Keratinocyte (primary cell): ENCODE results near the gene PACSIN2. TPM values are rescaled to one million over a fixed set of nuclear protein-coding genes. Genes with fewer than 3 reads are reported as not detected.
A peak's percentile ranks its signal among the peaks of the same experiment; 100 is the strongest.

Experiments used
- DNase-seq: peaks from one replicate; pipeline ENCODE4 v3.0.0-alpha.2; 2011; ENCODE audit warnings: low read depth, missing footprints, low spot score
- FAIRE-seq: peaks from 2 replicates; lab custom pipeline; 2011; peaks lifted over from hg19 to GRCh38; lab: Jason Lieb, UNC
- H2AFZ ChIP-seq: 2 replicates; pipeline ENCODE4 v1.6.0; 2012; ENCODE audit warnings: low read length, control low read depth, inconsistent platforms; ENCODE audit not compliant: control insufficient read depth
- H3K27ac ChIP-seq: 2 replicates; pipeline ENCODE4 v1.5.1; 2011; ENCODE audit warnings: low read length; ENCODE audit not compliant: control insufficient read depth, insufficient read depth
- H3K27me3 ChIP-seq: 3 replicates; pipeline ENCODE4 v1.6.0; 2011; ENCODE audit warnings: low read length; ENCODE audit not compliant: control insufficient read depth, insufficient read depth; ENCODE audit errors: extremely low read depth
- H3K36me3 ChIP-seq, 2 experiments: 2 replicates in 1 of 2; 3 replicates in 1 of 2; pipeline ENCODE4 v1.5.1; 2011; ENCODE audit warnings: low read length in 2 of 2, mild to moderate bottlenecking in 1 of 2; ENCODE audit not compliant: control insufficient read depth in 2 of 2, insufficient read depth in 2 of 2; ENCODE audit errors: extremely low read depth in 1 of 2
- H3K4me1 ChIP-seq: 3 replicates; pipeline ENCODE4 v1.5.1; 2011; ENCODE audit warnings: low read length; ENCODE audit not compliant: control insufficient read depth, insufficient read depth; ENCODE audit errors: extremely low read depth
- H3K4me2 ChIP-seq: 3 replicates; pipeline ENCODE4 v1.6.0; 2011; ENCODE audit warnings: low read depth, low read length; ENCODE audit not compliant: control insufficient read depth, insufficient read depth; ENCODE audit errors: extremely low read depth
- H3K4me3 ChIP-seq, 3 experiments: fragments of 200-600 bp in 1 of 3; sonication (generic) in 1 of 3; 2 replicates in 2 of 3; 3 replicates in 1 of 3; pipeline ENCODE4 v1.5.1; 2011 to 2016; ENCODE audit warnings: low read length in 3 of 3, mild to moderate bottlenecking in 3 of 3, control low read depth in 2 of 3, inconsistent platforms in 1 of 3, low read depth in 1 of 3, mixed read lengths in 1 of 3, mixed run types in 1 of 3, moderate library complexity in 1 of 3; ENCODE audit not compliant: control insufficient read depth in 2 of 3, insufficient read depth in 2 of 3; ENCODE audit errors: extremely low read depth in 1 of 3
- H3K79me2 ChIP-seq: 2 replicates; pipeline ENCODE4 v1.6.0; 2012; ENCODE audit warnings: low read length; ENCODE audit not compliant: control insufficient read depth, insufficient read depth
- H3K9ac ChIP-seq: 3 replicates; pipeline ENCODE4 v1.6.0; 2011; ENCODE audit warnings: low read length; ENCODE audit not compliant: control insufficient read depth, insufficient read depth; ENCODE audit errors: extremely low read depth
- H3K9me1 ChIP-seq: 3 replicates; pipeline ENCODE4 v1.6.0; 2011; ENCODE audit warnings: low read length; ENCODE audit not compliant: control insufficient read depth, insufficient read depth; ENCODE audit errors: extremely low read depth
- H3K9me3 ChIP-seq: 2 replicates; pipeline ENCODE4 v1.5.1; 2012; ENCODE audit warnings: low read depth, low read length; ENCODE audit not compliant: control insufficient read depth
- H4K20me1 ChIP-seq: 3 replicates; pipeline ENCODE4 v1.6.0; 2011; ENCODE audit warnings: low read length; ENCODE audit not compliant: control insufficient read depth, insufficient read depth; ENCODE audit errors: extremely low read depth
- CTCF ChIP-seq, 3 experiments: IDR thresholded peaks in 1 of 3; conservative IDR thresholded peaks in 1 of 3; optimal IDR thresholded peaks in 1 of 3; 2 replicates in 2 of 3; 3 replicates in 1 of 3; pipeline versions ENCODE3 to v1.5.1; 2011; ENCODE audit warnings: low read length in 3 of 3, mild to moderate bottlenecking in 3 of 3, moderate library complexity in 2 of 3, control low read depth in 1 of 3, inconsistent platforms in 1 of 3; ENCODE audit not compliant: insufficient read depth in 2 of 3; ENCODE audit errors: extremely low read depth in 1 of 3
- EZH2 ChIP-seq: IDR thresholded peaks from one replicate; pipeline ENCODE4 v1.6.1; 2012; ENCODE audit warnings: inconsistent platforms, mild to moderate bottlenecking, low read length, moderate library complexity
- dilution Hi-C: fragments of 300-500 bp; cut with MboI; formaldehyde crosslinking; loops from one replicate; pipeline ENCODE4 v1.7.0; 2020; ENCODE audit warnings: low sequenced_read_pairs; ENCODE audit not compliant: extremely low pct_ligation_motif_present
- polyA plus RNA-seq, 5 experiments: library from polyadenylated mRNA; depleted of rRNA in 3 of 5; stranded (reverse) in 3 of 5; stranded (forward) in 1 of 5; unstranded in 1 of 5; fragments of >200 nt; gene quantifications; 1 replicate in 1 of 5; 2 replicates in 3 of 5; 3 replicates in 1 of 5; pipeline versions ENCODE4 v1.2.1 to v1.2.3, GENCODE V29; 2011 to 2012; ENCODE audit warnings: missing spikeins in 2 of 5, low read depth in 1 of 5, low replicate concordance in 1 of 5

The PACSIN2 gene
- polyA plus RNA-seq, 1 donor (not counting 4 experiments of a cell fraction or from before 2014, with no cell fraction given) = 55.5 TPM

DNA sequence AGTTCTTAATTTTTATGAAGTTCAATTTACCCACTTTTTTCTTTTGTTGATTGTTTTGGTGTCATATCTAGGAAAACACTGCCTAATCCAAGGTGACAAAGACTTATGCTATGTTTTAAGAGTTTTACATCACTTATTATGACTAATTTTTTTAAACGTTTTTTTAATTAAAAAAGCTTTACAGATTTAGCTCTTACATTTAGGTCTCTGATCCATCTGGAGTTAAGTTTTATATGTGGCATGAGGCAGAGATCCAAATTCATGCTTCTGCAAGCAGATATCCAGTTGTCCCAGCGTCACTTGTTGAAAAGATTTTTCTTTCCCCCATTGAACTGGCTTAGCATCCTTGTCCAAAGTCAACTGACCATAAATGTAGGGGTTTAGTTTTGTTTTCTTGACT, 72.6 kb downstream of the PACSIN2 start:
- Histone ChIP-seq H3K36me3 (peaks cover 1 to 8% of the 10 kb centered on the region in 2 experiments), H3K9me3 (no peaks in the 10 kb centered on the region), H3K9ac (no peak overlapping the region), H4K20me1 (peaks cover 6% of the 10 kb centered on the region), H3K9me1 (peaks cover 5% of the 10 kb centered on the region), H3K4me1 (peaks cover 47% of the 10 kb centered on the region), H2AFZ (no peak overlapping the region), H3K27ac (no peak overlapping the region), H3K4me2 (no peak overlapping the region), H3K4me3 (no peak overlapping the region), H3K27me3 (no peaks in the 10 kb centered on the region), H3K79me2 (peaks cover 58% of the 10 kb centered on the region)
- TF ChIP-seq CTCF (optimal IDR thresholded peaks at IDR 0.05 in 1 of 3, IDR thresholded peaks at IDR 0.05 in 1 of 3, conservative IDR thresholded peaks at IDR 0.05 in 1 of 3; ENCODE audit: extremely low read depth in 1 of 3, insufficient read depth in 2 of 3, low read length in 3 of 3) = no peak
- no peak for TF ChIP-seq EZH2
- DNase-seq = no peak
- no peak for FAIRE-seq
- dilution Hi-C loops = no loop called here

GRCh38 chr22:42939941-42940653, 74.9 kb downstream of the PACSIN2 start:
- Histone ChIP-seq H3K9me3 (no peaks in the 10 kb centered on the region), H3K36me3 (no peaks in the 10 kb centered on the region), H2AFZ (no peak overlapping the region), H3K79me2 (peaks cover 55% of the 10 kb centered on the region), H3K27ac (peak overlapping the region; percentile 61), H3K9me1 (peaks cover 5% of the 10 kb centered on the region), H3K27me3 (no peaks in the 10 kb centered on the region), H4K20me1 (no peaks in the 10 kb centered on the region), H3K9ac (no peak overlapping the region), H3K4me3 (no peak overlapping the region), H3K4me1 (peaks cover 44% of the 10 kb centered on the region), H3K4me2 (peak overlapping the region; percentile 17)
- FAIRE-seq = peak; percentile 39
- DNase-seq = no peak
- no peak for TF ChIP-seq EZH2
- no peak for TF ChIP-seq CTCF (optimal IDR thresholded peaks at IDR 0.05 in 1 of 3, IDR thresholded peaks at IDR 0.05 in 1 of 3, conservative IDR thresholded peaks at IDR 0.05 in 1 of 3; ENCODE audit: extremely low read depth in 1 of 3, insufficient read depth in 2 of 3, low read length in 3 of 3)
- dilution Hi-C loops = no loop called here
